GM21737 (cell line): ENCODE results near the gene PBXIP1.

Experiments used
- ATAC-seq: cut with Tn5 transposase; IDR thresholded peaks from one replicate; pipeline ENCODE4 v1.9.1; 2021; ENCODE audit warnings: mild to moderate bottlenecking, moderate library complexity; ENCODE audit not compliant: unreplicated experiment

Gene PBXIP1

GRCh38 chr1:154902938-154903566, 52.8 kb downstream of the PBXIP1 start:
- ATAC-seq = no peak

GRCh38 chr1:154901591-154901990, 54.3 kb downstream of the PBXIP1 start:
- ATAC-seq = no peak

- no peak for ATAC-seq
These were observed 56.9 kb downstream of the PBXIP1 start for GRCh38 chr1:154899041-154899440.

GRCh38 chr1:154896771-154897286, 59.1 kb downstream of the PBXIP1 start:
- ATAC-seq = no peak

GRCh38 chr1:154895798-154896197, 60.1 kb downstream of the PBXIP1 start:
- no peak for ATAC-seq
